Measurements from ENCODE around the gene NOP14.
A peak's percentile ranks its signal among the peaks of the same experiment; 100 is the strongest.

The NOP14 gene

DNA sequence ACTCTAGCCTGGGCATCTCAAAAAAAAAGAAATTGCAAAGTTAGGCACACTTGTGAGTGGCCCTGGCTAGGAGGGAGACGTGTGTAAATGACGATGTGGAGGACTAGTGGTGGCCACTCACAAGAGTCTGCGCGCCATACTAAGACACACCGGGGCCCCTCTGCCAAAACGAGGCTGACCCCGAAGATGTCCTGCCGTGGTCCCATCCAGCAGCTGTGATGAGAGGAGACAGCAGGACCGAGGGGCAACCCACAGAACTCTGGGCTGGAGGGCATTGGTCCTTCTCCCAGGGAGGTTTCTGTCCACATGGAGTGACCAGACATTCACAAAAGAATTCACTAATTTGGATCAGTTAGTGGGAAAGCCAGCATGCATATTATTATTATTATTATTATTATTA is 47.4 kb downstream of the NOP14 start:
- TF ChIP-seq, protein P1, sequence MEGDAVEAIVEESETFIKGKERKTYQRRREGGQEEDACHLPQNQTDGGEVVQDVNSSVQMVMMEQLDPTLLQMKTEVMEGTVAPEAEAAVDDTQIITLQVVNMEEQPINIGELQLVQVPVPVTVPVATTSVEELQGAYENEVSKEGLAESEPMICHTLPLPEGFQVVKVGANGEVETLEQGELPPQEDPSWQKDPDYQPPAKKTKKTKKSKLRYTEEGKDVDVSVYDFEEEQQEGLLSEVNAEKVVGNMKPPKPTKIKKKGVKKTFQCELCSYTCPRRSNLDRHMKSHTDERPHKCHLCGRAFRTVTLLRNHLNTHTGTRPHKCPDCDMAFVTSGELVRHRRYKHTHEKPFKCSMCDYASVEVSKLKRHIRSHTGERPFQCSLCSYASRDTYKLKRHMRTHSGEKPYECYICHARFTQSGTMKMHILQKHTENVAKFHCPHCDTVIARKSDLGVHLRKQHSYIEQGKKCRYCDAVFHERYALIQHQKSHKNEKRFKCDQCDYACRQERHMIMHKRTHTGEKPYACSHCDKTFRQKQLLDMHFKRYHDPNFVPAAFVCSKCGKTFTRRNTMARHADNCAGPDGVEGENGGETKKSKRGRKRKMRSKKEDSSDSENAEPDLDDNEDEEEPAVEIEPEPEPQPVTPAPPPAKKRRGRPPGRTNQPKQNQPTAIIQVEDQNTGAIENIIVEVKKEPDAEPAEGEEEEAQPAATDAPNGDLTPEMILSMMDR (IDR thresholded peaks at IDR 0.05; ENCODE audit: extremely low read depth, insufficient read depth, missing control alignments): no peak
- in situ Hi-C loops (cut with MboI; ENCODE audit: low pct_unique_long_range_greater_than_20kb, low sequenced_read_pairs, unreplicated experiment): no loop called here
- DNase-seq (ENCODE audit: low spot score): no peak

DNA sequence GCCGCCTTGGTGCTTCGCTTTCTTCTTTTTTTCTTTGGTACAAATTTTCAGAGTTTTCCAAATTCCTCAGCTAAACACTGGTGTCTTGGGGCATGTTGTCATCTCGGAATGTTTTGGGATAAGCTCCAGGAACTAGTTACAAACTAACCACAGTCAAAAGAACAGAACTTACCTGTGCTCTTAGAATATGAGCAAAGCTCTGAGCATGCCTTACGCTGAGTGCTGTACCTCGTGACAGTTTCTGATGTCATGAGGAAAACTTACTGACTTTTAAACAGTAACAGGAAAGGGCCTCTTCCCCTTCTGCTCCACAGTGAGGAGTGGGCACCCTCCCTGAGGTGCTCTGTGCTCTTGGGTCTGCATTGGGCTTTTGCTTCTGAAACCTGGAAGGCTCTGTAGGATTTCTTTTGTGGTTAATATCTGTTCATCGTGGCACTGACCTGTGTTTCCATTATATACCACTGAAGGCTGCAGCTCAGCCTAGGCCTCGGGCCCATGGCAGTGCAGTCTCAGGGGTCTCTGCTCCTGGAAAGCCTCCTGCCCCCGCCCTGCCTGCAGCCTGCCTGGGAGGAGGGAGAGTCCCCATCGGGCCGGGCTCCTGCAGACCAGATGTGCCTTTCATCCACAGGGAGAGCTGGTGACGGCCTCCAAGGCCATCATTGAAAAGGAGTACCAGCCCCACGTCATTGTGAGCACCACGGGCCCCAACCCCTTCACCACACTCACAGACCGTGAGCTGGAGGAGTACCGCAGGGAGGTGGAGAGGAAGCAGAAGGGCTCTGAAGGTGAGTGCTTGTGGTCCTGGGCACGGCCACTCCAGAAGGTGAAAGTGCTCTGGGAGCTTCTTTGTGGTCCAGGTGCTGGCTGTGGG is 48.7 kb downstream of the NOP14 start:
- peak; percentile 55 for DNase-seq (ENCODE audit: low spot score)
- in situ Hi-C loops (cut with MboI; ENCODE audit: low pct_unique_long_range_greater_than_20kb, low sequenced_read_pairs, unreplicated experiment): no loop called here
- TF ChIP-seq, protein P1 (IDR thresholded peaks at IDR 0.05; ENCODE audit: extremely low read depth, insufficient read depth, missing control alignments): no peak

DNA sequence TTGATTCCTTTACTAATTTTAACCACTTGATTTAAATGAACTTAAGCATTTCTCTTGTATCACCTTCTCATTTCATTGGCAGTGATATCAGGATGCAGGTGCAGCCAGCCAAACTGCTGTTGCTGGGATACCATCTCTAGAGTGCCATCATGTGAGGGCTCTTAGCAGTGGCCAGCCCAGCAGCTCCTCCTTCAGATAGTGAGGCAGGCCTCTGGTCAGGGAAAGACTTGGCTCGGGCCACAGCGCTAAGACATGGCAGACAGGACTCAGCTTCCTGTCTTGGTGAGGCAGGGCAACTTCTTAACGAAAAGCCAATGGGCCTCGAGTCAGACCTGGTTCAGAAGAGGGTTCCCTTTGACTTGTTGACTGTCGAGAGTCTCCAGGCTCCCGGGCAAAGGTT is 50.0 kb downstream of the NOP14 start:
- in situ Hi-C loops (cut with MboI; ENCODE audit: low pct_unique_long_range_greater_than_20kb, low sequenced_read_pairs, unreplicated experiment): no loop called here
- DNase-seq (ENCODE audit: low spot score): no peak
- TF ChIP-seq, protein P1 (IDR thresholded peaks at IDR 0.05; ENCODE audit: extremely low read depth, insufficient read depth, missing control alignments): no peak

DNA sequence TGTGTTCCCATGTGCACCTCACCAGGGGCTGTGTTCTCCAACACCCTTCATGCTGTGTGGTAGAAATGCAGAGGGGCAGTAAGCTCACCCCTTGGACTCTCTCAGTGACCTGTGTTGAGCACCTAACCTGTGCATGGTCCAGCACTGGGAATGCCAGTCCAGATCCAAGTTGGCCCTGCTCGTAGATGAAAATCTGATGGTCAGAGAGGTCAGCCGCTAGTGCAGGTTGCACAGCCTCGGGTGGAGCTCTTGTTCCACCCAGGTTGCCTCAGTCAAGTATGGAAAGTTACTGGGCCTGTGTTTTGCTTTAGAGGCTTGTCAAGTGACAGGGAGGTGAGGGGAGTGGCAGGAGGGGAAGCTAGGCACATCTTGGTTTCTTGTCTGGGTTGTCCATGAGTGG is 51.3 kb downstream of the NOP14 start:
- in situ Hi-C loops (cut with MboI; ENCODE audit: low pct_unique_long_range_greater_than_20kb, low sequenced_read_pairs, unreplicated experiment): no loop called here
- no peak for DNase-seq (ENCODE audit: low spot score)
- TF ChIP-seq, protein P1 (IDR thresholded peaks at IDR 0.05; ENCODE audit: extremely low read depth, insufficient read depth, missing control alignments): no peak

DNA sequence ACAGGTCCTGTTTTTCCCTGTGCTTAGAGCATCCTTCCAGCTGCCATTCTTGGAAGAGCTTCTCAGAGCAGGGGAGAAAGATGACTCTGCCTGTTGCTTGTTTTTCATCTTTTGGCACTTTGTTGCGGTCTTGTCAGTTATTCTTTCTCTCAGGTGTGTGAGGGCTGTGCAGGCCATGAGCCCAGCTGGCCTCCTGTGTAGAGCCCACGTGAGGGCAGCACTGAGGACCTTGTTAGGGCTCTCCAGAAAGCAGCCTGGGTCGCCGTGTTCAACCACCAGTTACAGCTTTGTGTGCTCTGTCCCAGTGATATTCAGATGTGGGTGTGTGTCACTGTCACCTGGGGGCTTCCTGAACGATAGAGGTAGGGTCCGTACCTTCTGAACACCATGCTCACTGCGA is 52.8 kb downstream of the NOP14 start:
- DNase-seq (ENCODE audit: low spot score): no peak
- TF ChIP-seq, protein P1 (IDR thresholded peaks at IDR 0.05; ENCODE audit: extremely low read depth, insufficient read depth, missing control alignments): no peak
- in situ Hi-C loops (cut with MboI; ENCODE audit: low pct_unique_long_range_greater_than_20kb, low sequenced_read_pairs, unreplicated experiment): no loop called here

DNA sequence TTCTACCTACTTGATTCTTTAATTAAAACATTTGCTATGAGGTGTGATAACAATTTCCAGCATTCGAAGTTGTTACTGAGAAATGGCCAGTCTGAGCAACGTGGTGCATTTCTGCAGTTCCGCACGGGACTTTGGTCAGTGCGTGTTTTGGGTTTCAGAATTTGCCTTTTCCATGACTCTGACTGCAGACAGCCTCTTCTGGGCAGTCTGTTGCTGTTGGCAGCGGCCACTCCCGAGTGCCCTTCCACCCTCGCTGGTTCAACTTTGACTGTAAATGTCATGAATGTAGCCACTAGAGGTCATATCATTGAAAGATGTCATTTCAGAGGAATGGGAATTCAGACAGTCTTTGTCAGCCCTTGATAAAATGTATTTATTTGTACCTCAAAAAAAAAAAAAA is 53.6 kb downstream of the NOP14 start:
- TF ChIP-seq, protein P1 (IDR thresholded peaks at IDR 0.05; ENCODE audit: extremely low read depth, insufficient read depth, missing control alignments): no peak
- in situ Hi-C loops (cut with MboI; ENCODE audit: low pct_unique_long_range_greater_than_20kb, low sequenced_read_pairs, unreplicated experiment): no loop called here
- DNase-seq (ENCODE audit: low spot score): no peak
